Epithelial cell of proximal tubule (primary cell): Measurements from ENCODE around the gene SLC44A3. TPM values are rescaled to one million over a fixed set of nuclear protein-coding genes. Genes with fewer than 3 reads are reported as not detected.

Source experiments
- DNase-seq: peaks from one replicate; pipeline ENCODE4 v3.0.0-alpha.2; 2011; ENCODE audit warnings: low read depth
- H3K4me3 ChIP-seq: 2 replicates; pipeline ENCODE4 v1.5.1; 2011; ENCODE audit warnings: low read depth, mild to moderate bottlenecking, low read length
- total RNA-seq: library from RNA; depleted of rRNA; stranded (reverse); fragments of >200 nt; gene quantifications from 2 replicates; pipeline ENCODE4 v1.2.3, GENCODE V29; 2015
- TF ChIP-seq, protein P1 (sequence below): conservative IDR thresholded peaks from 2 replicates; pipeline ENCODE4 v1.5.1; 2012; ENCODE audit warnings: low read depth, mild to moderate bottlenecking, low read length

Gene SLC44A3
- total RNA-seq, 1 donor from 2014 or later = 24.3 TPM

DNA sequence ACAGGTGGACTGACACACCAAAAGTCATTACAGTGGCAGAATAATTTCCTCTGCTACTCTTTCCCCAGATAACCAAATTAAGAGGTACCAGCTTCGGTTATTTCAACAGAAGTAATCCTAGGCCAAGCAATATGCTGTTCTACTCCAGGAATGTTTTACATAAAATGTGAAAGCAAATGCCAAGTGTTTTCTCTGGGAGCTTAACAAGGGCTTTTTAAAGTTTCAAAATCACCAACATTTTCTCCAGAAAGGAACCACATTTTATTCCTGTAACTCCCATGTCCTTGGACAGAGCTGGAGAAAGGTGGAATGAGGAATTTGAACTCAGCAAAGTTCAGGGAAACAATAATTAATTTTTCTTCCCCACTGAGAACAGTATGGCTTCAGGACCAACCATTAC lies 79.6 kb downstream of the SLC44A3 start:
- H3K4me3 ChIP-seq = no peak overlapping the region
- DNase-seq = no peak
- TF ChIP-seq, protein P1, sequence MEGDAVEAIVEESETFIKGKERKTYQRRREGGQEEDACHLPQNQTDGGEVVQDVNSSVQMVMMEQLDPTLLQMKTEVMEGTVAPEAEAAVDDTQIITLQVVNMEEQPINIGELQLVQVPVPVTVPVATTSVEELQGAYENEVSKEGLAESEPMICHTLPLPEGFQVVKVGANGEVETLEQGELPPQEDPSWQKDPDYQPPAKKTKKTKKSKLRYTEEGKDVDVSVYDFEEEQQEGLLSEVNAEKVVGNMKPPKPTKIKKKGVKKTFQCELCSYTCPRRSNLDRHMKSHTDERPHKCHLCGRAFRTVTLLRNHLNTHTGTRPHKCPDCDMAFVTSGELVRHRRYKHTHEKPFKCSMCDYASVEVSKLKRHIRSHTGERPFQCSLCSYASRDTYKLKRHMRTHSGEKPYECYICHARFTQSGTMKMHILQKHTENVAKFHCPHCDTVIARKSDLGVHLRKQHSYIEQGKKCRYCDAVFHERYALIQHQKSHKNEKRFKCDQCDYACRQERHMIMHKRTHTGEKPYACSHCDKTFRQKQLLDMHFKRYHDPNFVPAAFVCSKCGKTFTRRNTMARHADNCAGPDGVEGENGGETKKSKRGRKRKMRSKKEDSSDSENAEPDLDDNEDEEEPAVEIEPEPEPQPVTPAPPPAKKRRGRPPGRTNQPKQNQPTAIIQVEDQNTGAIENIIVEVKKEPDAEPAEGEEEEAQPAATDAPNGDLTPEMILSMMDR = no peak

DNA sequence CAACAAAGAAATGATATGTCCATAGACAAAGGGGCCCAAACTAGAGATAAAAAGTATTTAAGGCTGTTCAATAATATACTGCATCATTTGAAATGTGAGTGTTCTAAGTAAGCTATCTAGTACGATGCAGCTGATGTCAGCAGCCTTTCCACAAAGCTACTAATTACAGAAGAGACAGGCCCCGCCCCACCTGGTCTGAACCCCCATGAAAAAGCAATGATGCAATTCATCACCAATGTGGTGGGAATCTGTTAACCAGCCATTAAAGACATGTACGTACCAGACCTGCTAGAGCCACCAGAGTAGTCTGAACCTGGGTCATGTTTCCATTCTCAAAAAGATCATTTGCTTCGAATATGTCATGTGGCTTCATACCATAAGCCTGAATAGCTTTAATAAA lies 81.7 kb downstream of the SLC44A3 start:
- H3K4me3 ChIP-seq = no peak overlapping the region
- TF ChIP-seq, protein P1 = no peak
- no peak for DNase-seq

DNA sequence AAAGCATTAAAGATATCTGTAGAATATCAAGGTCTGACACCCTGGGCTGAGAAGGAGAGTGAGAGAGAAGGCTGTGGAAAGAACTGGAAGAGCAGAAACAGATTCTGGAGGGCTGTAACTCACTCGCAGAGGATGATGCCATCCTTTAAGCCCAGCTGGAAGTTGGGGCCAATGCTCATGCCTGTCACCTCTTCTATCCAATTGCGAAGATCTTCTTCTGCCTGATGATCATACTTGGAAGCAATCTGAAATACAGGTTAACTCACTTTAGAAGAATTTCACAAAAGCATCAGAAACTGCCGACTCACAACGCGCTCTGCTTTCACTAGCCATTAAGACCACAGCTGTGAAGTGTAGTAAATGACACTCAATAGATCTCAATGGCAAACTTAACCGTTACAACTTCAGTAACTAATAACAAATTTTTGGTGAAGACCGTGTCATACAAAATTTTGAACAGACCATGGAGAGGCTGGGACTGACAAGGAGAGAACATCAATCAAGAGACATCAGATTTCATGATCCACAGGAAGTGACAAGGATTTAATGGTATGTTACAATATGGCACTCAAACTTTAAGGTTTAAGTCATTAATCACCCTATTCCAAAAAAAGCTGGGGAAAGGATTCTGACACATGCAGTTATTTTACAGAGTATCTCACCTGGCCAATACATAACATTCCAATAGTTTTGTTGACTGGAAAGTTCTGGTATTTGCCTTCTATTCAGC lies 83.3 kb downstream of the SLC44A3 start:
- DNase-seq = no peak
- TF ChIP-seq, protein P1 = no peak
- no peak overlapping the region for H3K4me3 ChIP-seq

DNA sequence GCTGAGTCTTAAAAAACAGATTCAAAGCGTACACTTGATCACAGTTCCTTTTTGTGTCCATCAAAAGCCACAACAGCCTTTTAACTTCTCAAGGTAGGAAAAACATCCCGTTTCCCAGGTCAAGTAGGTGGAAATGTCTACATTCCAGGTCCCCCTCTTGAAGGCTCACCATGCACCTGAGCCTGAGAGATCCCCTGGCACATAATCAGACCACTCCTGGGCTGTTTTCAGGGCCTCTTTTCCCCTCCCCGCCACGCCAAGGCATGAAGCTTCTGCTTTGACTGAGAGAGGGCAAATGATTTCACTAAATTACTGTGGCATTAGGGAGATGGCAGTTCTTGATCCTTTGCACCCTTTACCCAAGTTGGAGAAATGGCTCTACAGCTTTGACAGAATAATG lies 85.0 kb downstream of the SLC44A3 start:
- H3K4me3 ChIP-seq = no peak overlapping the region
- TF ChIP-seq, protein P1 = no peak
- no peak for DNase-seq

DNA sequence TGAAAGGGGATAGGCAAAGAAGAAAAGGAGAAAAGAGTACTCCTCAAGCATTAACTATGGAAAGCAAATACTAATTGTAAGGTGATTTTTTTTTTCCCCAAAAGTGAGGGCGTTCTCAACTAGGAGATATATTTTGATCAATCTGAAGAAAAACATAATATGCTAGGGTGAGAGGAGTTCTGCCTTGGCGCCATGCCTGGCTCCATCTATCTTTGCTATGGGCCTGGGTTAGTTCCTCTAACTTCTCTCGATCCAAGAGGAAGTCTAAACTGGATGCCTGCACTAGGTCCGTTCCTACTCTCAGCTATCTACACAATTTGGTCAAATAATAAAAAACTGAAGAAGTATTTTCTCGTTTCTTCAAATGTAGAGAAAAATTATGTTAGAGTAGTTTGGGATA lies 86.2 kb downstream of the SLC44A3 start:
- DNase-seq = no peak
- H3K4me3 ChIP-seq = no peak overlapping the region
- TF ChIP-seq, protein P1 = no peak

DNA sequence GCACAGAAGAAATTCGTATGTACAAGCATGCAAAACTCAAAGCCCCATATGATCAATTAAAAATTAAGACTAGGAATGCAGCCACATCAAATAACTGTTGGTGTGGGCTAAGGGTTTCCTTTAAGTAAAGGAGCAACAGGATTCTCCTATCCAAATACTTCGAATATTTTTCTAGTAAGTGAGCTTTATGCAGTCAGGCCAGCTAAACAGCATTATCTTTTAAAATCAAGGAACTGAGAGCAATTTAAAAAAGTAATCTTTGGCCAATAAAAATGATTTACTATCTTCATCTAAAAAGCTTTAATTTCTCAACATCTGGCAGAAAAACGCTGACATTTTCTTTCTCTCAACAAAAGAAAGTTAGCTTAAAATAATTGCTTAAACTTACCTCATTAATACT lies 87.0 kb downstream of the SLC44A3 start:
- TF ChIP-seq, protein P1 = no peak
- DNase-seq = no peak
- H3K4me3 ChIP-seq = no peak overlapping the region

DNA sequence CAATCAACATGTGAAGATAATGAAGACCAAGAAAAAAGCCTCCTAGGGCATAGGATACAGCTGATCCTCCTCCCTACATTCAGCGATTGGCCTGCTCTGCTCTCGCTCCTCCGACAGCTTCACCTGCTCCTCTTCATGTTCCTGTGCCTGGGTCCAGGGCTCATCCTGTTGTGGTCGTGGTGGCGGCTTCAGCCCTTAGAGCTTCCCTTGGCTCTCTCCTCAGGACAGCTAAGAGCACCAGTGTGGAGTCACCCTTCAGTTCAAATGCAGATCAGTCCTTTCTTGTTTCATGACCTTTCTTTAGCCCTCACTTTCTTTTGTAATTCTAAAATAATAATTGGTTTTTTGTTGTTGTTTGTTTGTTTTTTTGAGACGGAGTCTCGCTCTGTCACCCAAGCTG lies 88.0 kb downstream of the SLC44A3 start:
- no peak for DNase-seq
- TF ChIP-seq, protein P1 = no peak
- H3K4me3 ChIP-seq = no peak overlapping the region
